Measurements from ENCODE around the gene TMEM259. TPM values are rescaled to one million over a fixed set of nuclear protein-coding genes. Genes with fewer than 3 reads are reported as not detected.

Gene TMEM259
- total RNA-seq, 4 donors from 2014 or later = 101 to 182 (median 146) TPM

DNA sequence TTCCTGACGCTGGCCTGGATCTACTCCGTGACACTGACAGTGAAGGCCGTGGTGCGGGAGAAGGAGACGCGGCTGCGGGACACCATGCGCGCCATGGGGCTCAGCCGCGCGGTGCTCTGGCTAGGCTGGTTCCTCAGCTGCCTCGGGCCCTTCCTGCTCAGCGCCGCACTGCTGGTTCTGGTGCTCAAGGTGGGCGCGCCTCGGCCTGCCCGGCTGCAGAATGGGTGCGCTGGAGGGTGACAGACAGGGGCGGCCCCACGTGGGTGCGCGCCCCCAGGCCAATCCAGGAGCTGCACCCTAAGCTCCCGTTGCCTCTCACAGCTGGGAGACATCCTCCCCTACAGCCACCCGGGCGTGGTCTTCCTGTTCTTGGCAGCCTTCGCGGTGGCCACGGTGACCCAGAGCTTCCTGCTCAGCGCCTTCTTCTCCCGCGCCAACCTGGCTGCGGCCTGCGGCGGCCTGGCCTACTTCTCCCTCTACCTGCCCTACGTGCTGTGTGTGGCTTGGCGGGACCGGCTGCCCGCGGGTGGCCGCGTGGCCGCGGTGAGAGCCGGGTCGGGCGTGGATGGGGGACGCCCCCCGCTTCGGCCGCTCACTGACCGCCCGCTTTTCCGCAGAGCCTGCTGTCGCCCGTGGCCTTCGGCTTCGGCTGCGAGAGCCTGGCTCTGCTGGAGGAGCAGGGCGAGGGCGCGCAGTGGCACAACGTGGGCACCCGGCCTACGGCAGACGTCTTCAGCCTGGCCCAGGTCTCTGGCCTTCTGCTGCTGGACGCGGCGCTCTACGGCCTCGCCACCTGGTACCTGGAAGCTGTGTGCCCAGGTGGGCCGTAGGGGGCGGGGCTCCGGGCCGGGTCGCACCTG lies 26.1 kb upstream of the TMEM259 start:
- no peak for DNase-seq
- 51 to 97% methylated on average over 7 to 11 of the region's 77 CpGs for WGBS, 2 donors
- H3K9me3 ChIP-seq = no peaks in the 10 kb centered on the region
- no peaks in the 10 kb centered on the region for H3K36me3 ChIP-seq
- intact Hi-C loops (cut with DNase I) = no loop called here
- H3K4me1 ChIP-seq = peaks cover 20 to 30% (median 25%) of the 10 kb centered on the region in 3 donors
- peaks cover 0 to 8% (median 0%) of the 10 kb centered on the region in 4 donors for H3K27me3 ChIP-seq
- H3K4me3 ChIP-seq = no peak overlapping the region
- no peak for TF ChIP-seq POLR2A (IDR thresholded peaks at IDR 0.05)
- TF ChIP-seq, protein P1, sequence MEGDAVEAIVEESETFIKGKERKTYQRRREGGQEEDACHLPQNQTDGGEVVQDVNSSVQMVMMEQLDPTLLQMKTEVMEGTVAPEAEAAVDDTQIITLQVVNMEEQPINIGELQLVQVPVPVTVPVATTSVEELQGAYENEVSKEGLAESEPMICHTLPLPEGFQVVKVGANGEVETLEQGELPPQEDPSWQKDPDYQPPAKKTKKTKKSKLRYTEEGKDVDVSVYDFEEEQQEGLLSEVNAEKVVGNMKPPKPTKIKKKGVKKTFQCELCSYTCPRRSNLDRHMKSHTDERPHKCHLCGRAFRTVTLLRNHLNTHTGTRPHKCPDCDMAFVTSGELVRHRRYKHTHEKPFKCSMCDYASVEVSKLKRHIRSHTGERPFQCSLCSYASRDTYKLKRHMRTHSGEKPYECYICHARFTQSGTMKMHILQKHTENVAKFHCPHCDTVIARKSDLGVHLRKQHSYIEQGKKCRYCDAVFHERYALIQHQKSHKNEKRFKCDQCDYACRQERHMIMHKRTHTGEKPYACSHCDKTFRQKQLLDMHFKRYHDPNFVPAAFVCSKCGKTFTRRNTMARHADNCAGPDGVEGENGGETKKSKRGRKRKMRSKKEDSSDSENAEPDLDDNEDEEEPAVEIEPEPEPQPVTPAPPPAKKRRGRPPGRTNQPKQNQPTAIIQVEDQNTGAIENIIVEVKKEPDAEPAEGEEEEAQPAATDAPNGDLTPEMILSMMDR (IDR thresholded peaks at IDR 0.05) = no peak
- H3K27ac ChIP-seq = peak overlapping the region in 3 of 4 donors; percentile 32 to 81 (median 36)

DNA sequence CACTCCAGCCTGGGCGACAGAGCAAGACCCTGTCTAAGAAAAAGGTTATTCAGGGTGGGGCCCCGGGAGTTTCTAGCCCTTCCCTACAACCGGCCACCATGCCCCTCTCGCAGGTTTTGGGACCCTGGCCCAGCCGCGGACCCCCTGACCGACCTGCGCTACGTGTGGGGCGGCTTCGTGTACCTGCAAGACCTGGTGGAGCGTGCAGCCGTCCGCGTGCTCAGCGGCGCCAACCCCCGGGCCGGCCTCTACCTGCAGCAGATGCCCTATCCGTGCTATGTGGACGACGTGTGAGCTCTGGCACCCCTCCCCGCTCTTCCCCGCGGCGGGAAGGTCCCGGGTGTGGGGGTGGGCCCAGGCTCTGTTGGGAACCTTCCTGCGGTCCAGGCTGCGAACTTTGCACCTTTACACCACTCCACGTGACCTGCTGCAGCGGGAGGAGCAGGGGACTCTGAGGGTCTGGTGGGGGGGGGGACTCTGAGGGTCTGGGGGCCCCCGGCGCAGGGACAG lies 25.2 kb upstream of the TMEM259 start:
- TF ChIP-seq POLR2A (IDR thresholded peaks at IDR 0.05) = no peak
- TF ChIP-seq, protein P1 (IDR thresholded peaks at IDR 0.05) = no peak
- Histone ChIP-seq H3K4me1 (peaks cover 29 to 39% (median 34%) of the 10 kb centered on the region in 3 donors), H3K27me3 (peaks cover 0 to 14% (median 0%) of the 10 kb centered on the region in 4 donors), H3K36me3 (no peaks in the 10 kb centered on the region), H3K27ac (peak overlapping the region in 1 of 4 donors; percentile 81), H3K4me3 (no peak overlapping the region), H3K9me3 (no peaks in the 10 kb centered on the region)
- intact Hi-C loops (cut with DNase I) = no loop called here
- 74 to 88% methylated on average over 10 to 11 of the region's 33 CpGs for WGBS, 2 donors
- DNase-seq = no peak

DNA sequence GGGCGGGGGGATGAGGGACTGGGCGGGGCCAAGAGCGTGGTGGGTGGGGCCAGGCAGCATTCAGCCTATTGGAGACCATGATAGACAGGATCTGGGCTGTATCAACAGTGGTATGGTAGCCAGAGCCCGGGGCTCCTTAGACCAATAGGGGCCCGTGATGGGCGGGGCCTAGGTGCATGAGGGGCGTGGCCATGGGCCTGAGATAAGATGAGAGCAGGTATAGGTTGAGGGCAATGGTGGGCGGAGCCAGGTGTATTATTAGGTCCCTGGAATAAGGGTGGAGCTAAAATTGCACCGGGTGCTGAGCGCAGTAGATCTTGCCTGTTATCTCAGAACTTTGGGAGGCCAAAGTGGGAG lies 24.3 kb upstream of the TMEM259 start:
- TF ChIP-seq POLR2A (IDR thresholded peaks at IDR 0.05) = no peak
- TF ChIP-seq, protein P1 (IDR thresholded peaks at IDR 0.05) = no peak
- Histone ChIP-seq H3K27ac (no peak overlapping the region), H3K9me3 (no peaks in the 10 kb centered on the region), H3K27me3 (peaks cover 0 to 14% (median 0%) of the 10 kb centered on the region in 4 donors), H3K4me1 (peaks cover 39 to 49% (median 43%) of the 10 kb centered on the region in 3 donors), H3K4me3 (no peak overlapping the region), H3K36me3 (no peaks in the 10 kb centered on the region)
- intact Hi-C loops (cut with DNase I) = no loop called here
- no peak for DNase-seq
- WGBS, 2 donors = 70 to 80% methylated on average over 7 to 10 of the region's 10 CpGs

DNA sequence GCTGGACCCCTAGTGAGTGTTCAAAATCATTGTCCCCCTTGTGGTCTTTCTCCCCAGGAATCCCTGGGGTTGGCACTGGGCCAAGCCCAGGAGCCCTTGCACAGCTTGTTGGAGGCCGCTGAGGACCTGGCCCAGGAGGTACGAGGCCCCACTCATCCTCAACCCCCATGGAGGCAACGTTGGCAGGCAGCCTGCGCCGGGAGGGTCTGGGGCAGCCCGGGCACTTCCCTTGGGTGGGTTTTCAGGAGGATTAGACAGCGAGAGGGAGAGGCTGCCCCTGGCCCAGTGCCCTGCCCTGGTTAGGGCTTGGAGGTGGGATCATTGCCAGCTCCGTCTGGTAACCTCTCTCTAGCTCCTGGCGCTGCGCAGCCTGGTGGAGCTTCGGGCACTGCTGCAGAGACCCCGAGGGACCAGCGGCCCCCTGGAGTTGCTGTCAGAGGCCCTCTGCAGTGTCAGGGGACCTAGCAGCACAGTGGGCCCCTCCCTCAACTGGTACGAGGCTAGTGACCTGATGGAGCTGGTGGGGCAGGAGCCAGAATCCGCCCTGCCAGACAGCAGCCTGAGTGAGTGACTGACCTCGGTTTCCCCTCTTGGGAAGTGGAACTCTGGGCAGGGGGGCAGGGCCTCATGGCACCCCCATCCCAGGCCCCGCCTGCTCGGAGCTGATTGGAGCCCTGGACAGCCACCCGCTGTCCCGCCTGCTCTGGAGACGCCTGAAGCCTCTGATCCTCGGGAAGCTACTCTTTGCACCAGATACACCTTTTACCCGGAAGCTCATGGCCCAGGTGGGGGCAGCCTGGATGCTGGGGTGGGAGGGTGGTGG lies 22.0 kb upstream of the TMEM259 start:
- 20% methylated on average over 1 of the region's 23 CpGs; no CpG with 5 or more reads in 1 of the 2 donors for WGBS, 2 donors
- no peaks in the 10 kb centered on the region for H3K9me3 ChIP-seq
- peaks cover 0 to 14% (median 0%) of the 10 kb centered on the region in 4 donors for H3K27me3 ChIP-seq
- intact Hi-C loops (cut with DNase I) = no loop called here
- H3K36me3 ChIP-seq = peaks cover 0 to 7% (median 0%) of the 10 kb centered on the region in 3 donors
- H3K4me3 ChIP-seq = peak overlapping the region in 1 of 4 donors; percentile 74
- DNase-seq = no peak
- peak overlapping the region; percentile 63 to 83 (median 82) for H3K27ac ChIP-seq
- TF ChIP-seq, protein P1 (IDR thresholded peaks at IDR 0.05) = no peak
- peak in 1 of 4 donors; percentile 18 for TF ChIP-seq POLR2A (IDR thresholded peaks at IDR 0.05)
- H3K4me1 ChIP-seq = peaks cover 40 to 72% (median 51%) of the 10 kb centered on the region in 3 donors

Measured in esophagus squamous epithelium (tissue), 5 donors.